A549 (cell line): ENCODE measurements around the gene RPS6KA3. TPM values are rescaled to one million over a fixed set of nuclear protein-coding genes. Genes with fewer than 3 reads are reported as not detected.

Source experiments
- ATAC-seq, 2 experiments: fragments of 200-7000 bp in 1 of 2; fragments of >200 bp in 1 of 2; cut with Nextera tagmentation in 1 of 2; cut with Tn5 transposase in 1 of 2; 3 replicates each; pipeline versions ENCODE4 v1.8.0 to v1.9.1; 2018 to 2020; ENCODE audit warnings: mild to moderate bottlenecking in 1 of 2, moderate library complexity in 1 of 2
- CTCF ChIA-PET: fragments of 300-600 bp; sonication (Branson Sonifier 250); formaldehyde crosslinking; extraction: SDS; loops from one replicate; lab custom pipeline; 2021; ENCODE audit warnings: antibody characterized with exemption, inconsistent platforms; lab: Yijun Ruan, JAX
- POLR2A ChIA-PET: fragments of 350-600 bp; formaldehyde crosslinking; extraction: SDS; loops from one replicate; lab custom pipeline; 2021; ENCODE audit warnings: antibody characterized with exemption, inconsistent platforms; lab: Yijun Ruan, JAX
- DNase-seq, 2 experiments: peaks; one replicate each; pipeline versions ENCODE4 v3.0.0 to v3.0.0-alpha.2; 2011 to 2016; ENCODE audit warnings: low read depth in 1 of 2, low spot score in 1 of 2
- FAIRE-seq: peaks from 2 replicates; lab custom pipeline; 2011; peaks lifted over from hg19 to GRCh38; lab: Jason Lieb, UNC
- H3K27ac ChIP-seq, 2 experiments: fragments of >200 bp; sonication (Bioruptor Twin); formaldehyde crosslinking; 3 replicates each; pipeline ENCODE4 v1.5.1; 2016 to 2017
- H3K4me1 ChIP-seq: fragments of >200 bp; sonication (Bioruptor Twin); formaldehyde crosslinking; 3 replicates; pipeline ENCODE4 v1.6.1; 2016
- H3K4me2 ChIP-seq: fragments of >200 bp; sonication (Bioruptor Twin); formaldehyde crosslinking; 3 replicates; pipeline ENCODE4 v1.6.1; 2016
- H3K4me3 ChIP-seq: fragments of >200 bp; sonication (Bioruptor Twin); formaldehyde crosslinking; 3 replicates; pipeline ENCODE4 v1.5.1; 2016
- H3K9me3 ChIP-seq: fragments of >200 bp; sonication (Bioruptor Twin); formaldehyde crosslinking; 3 replicates; pipeline ENCODE4 v1.6.1; 2016
- BHLHE40 ChIP-seq: IDR thresholded peaks from 2 replicates; pipeline ENCODE4 v1.6.1; 2012; ENCODE audit warnings: low read depth, low read length, inconsistent platforms
- CHD4 ChIP-seq: fragments of 200-600 bp; sonication (generic); IDR thresholded peaks from 2 replicates; pipeline ENCODE4 v1.6.1; 2016; ENCODE audit warnings: antibody characterized with exemption, mild to moderate bottlenecking, borderline replicate concordance
- EHMT2 ChIP-seq: fragments of 200-600 bp; sonication (generic); IDR thresholded peaks from 2 replicates; pipeline ENCODE4 v1.6.1; 2016; ENCODE audit warnings: antibody characterized with exemption, low read depth, mild to moderate bottlenecking, moderate library complexity
- FOSL2 ChIP-seq, 2 experiments: fragments of 450-650 bp in 1 of 2; fragments of >200 bp in 1 of 2; sonication (Bioruptor Twin) in 1 of 2; formaldehyde crosslinking; IDR thresholded peaks; 2 replicates each; pipeline versions ENCODE4 v1.5.0 to v1.6.1; 2016 to 2020; ENCODE audit warnings: mild to moderate bottlenecking in 1 of 2, moderate library complexity in 1 of 2
- HEYL ChIP-seq: fragments of 250-450 bp; sonication (Bioruptor Pico); IDR thresholded peaks from 2 replicates; pipeline ENCODE4 v1.8.0; 2021; ENCODE audit warnings: mild to moderate bottlenecking, moderate library complexity
- HOXA7 ChIP-seq: fragments of 250-450 bp; sonication (Bioruptor Pico); IDR thresholded peaks from 2 replicates; pipeline ENCODE4 v1.5.0; 2020; ENCODE audit warnings: mild to moderate bottlenecking, moderate library complexity
- HOXB13 ChIP-seq: fragments of 250-450 bp; sonication (Bioruptor Pico); IDR thresholded peaks from 2 replicates; pipeline ENCODE4 v1.5.0; 2020; ENCODE audit warnings: low read depth, mild to moderate bottlenecking, moderate library complexity
- HOXB5 ChIP-seq: fragments of 250-450 bp; sonication (Bioruptor Pico); IDR thresholded peaks from 2 replicates; pipeline ENCODE4 v1.5.0; 2020; ENCODE audit warnings: mild to moderate bottlenecking, moderate library complexity
- MYC ChIP-seq: IDR thresholded peaks from 2 replicates; pipeline ENCODE4 v1.6.1; 2012; ENCODE audit warnings: mild to moderate bottlenecking, inconsistent platforms, low read length, improper control_type of control experiment, borderline replicate concordance
- NPAS2 ChIP-seq: fragments of 250-450 bp; sonication (Bioruptor Pico); IDR thresholded peaks from 2 replicates; pipeline ENCODE4 v1.8.0; 2022; ENCODE audit warnings: mild to moderate bottlenecking, moderate library complexity, borderline replicate concordance
- POLR2A ChIP-seq: IDR thresholded peaks from 2 replicates; pipeline ENCODE4 v1.6.1; 2012; ENCODE audit warnings: mild to moderate bottlenecking, low read length
- SREBF2 ChIP-seq: fragments of 450-650 bp; IDR thresholded peaks from 2 replicates; pipeline ENCODE4 v1.6.1; 2014; ENCODE audit warnings: mild to moderate bottlenecking, moderate library complexity
- ZC3H11A ChIP-seq: fragments of 450-650 bp; IDR thresholded peaks from 2 replicates; pipeline ENCODE4 v1.6.1; 2014; ENCODE audit warnings: antibody characterized with exemption, mild to moderate bottlenecking
- ZFP36 ChIP-seq: fragments of 450-650 bp; IDR thresholded peaks from 2 replicates; pipeline ENCODE4 v1.6.1; 2014; ENCODE audit warnings: borderline replicate concordance; ENCODE audit not compliant: partially characterized antibody
- WGBS: methylation state at CpG from one replicate; pipeline ENCODE4 v1.1.6; 2017; ENCODE audit errors: missing lambda C conversion rate; 5-methylcytosine and 5-hydroxymethylcytosine counted together
- polyA plus RNA-seq, 4 experiments: library from polyadenylated mRNA; depleted of rRNA in 3 of 4; stranded (reverse); fragments of >200 nt; fragmentation: RNase III in 1 of 4; extraction: RNeasy Plus Mini Kit Qiagen cat#74134 plus additional on column Dnase treatment in 1 of 4; gene quantifications; 2 replicates in 3 of 4; 3 replicates in 1 of 4; pipeline ENCODE4 v1.2.3, GENCODE V29; 2011 to 2017
- TF ChIP-seq, protein P1 (sequence below): IDR thresholded peaks from 2 replicates; pipeline ENCODE4 v1.6.1; 2012
- TF ChIP-seq, protein P2 (sequence below): fragments of 150-350 bp; IDR thresholded peaks from 2 replicates; pipeline ENCODE4 v1.6.1; 2014; ENCODE audit warnings: low read depth, mild to moderate bottlenecking, low read length
- TF ChIP-seq, protein P3 (sequence below): fragments of 450-650 bp; IDR thresholded peaks from 2 replicates; pipeline ENCODE4 v1.6.1; 2014; ENCODE audit warnings: antibody characterized with exemption

Gene RPS6KA3
- polyA plus RNA-seq, 2 of the 4 experiments (the other 2 are of a cell fraction), result 41.1 to 117 TPM

- H3K4me1 ChIP-seq, result 0 out of 3 replicates have a peak, but pooled peaks cover 6% of the 10 kb centered on the region
- FAIRE-seq (no peak), ATAC-seq (no peak), DNase-seq (no peak)
- no peak overlapping the region for H3K4me3 ChIP-seq
- H3K4me2 ChIP-seq, result no peak overlapping the region
- no peak overlapping the region for H3K27ac ChIP-seq
- H3K9me3 ChIP-seq, result peaks cover 6% of the 10 kb centered on the region; the same call in 1 of the 3 replicates
- no peak for TF ChIP-seq ZC3H11A
- no peak for TF ChIP-seq HOXB5 (CRISPR knock-in tag)
- TF ChIP-seq FOSL2 (IDR thresholded peaks at IDR 0.05), result no peak
- no peak for TF ChIP-seq FOSL2 (CRISPR knock-in tag; IDR thresholded peaks at IDR 0.05)
- no peak for TF ChIP-seq HEYL (CRISPR knock-in tag)
- TF ChIP-seq, protein P1, sequence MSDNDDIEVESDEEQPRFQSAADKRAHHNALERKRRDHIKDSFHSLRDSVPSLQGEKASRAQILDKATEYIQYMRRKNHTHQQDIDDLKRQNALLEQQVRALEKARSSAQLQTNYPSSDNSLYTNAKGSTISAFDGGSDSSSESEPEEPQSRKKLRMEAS, result no peak
- TF ChIP-seq, protein P2, sequence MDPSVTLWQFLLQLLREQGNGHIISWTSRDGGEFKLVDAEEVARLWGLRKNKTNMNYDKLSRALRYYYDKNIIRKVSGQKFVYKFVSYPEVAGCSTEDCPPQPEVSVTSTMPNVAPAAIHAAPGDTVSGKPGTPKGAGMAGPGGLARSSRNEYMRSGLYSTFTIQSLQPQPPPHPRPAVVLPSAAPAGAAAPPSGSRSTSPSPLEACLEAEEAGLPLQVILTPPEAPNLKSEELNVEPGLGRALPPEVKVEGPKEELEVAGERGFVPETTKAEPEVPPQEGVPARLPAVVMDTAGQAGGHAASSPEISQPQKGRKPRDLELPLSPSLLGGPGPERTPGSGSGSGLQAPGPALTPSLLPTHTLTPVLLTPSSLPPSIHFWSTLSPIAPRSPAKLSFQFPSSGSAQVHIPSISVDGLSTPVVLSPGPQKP, result no peak
- no peak for TF ChIP-seq ZFP36
- TF ChIP-seq SREBF2, result no peak
- ChIA-PET CTCF (no interaction called here), POLR2A (no interaction called here)
These were observed 31.0 kb downstream of the RPS6KA3 start for GRCh38 chrX:20235755-20236154.

- Histone ChIP-seq H3K27ac (no peak overlapping the region), H3K4me3 (no peak overlapping the region), H3K4me1 (0 out of 3 replicates have a peak, but pooled peaks cover 6% of the 10 kb centered on the region), H3K4me2 (no peak overlapping the region), H3K9me3 (peaks cover 6% of the 10 kb centered on the region; the same call in 1 of the 3 replicates)
- ATAC-seq (no peak), FAIRE-seq (no peak), DNase-seq (no peak)
- CTCF ChIA-PET, result no interaction called here
- TF ChIP-seq POLR2A (no peak), HOXA7 (no peak), HOXB13 (CRISPR knock-in tag) (no peak), CHD4 (no peak)
- TF ChIP-seq, protein P3, sequence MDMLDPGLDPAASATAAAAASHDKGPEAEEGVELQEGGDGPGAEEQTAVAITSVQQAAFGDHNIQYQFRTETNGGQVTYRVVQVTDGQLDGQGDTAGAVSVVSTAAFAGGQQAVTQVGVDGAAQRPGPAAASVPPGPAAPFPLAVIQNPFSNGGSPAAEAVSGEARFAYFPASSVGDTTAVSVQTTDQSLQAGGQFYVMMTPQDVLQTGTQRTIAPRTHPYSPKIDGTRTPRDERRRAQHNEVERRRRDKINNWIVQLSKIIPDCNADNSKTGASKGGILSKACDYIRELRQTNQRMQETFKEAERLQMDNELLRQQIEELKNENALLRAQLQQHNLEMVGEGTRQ, result no peak
- TF ChIP-seq, protein P1, result no peak
- POLR2A ChIA-PET, result no interaction called here
- WGBS, result 98% methylated on average over 2 of the region's 2 CpGs
These were observed 33.4 kb downstream of the RPS6KA3 start for GRCh38 chrX:20233336-20233735.

GRCh38 chrX:20231598-20231997 lies 35.1 kb downstream of the RPS6KA3 start:
- Histone ChIP-seq H3K4me3 (no peak overlapping the region), H3K4me2 (no peak overlapping the region), H3K27ac (no peak overlapping the region), H3K4me1 (peaks cover 9% of the 10 kb centered on the region), H3K9me3 (peaks cover 6% of the 10 kb centered on the region; the same call in 1 of the 3 replicates)
- 78% methylated on average over 4 of the region's 4 CpGs for WGBS
- peak; percentile 61 for FAIRE-seq
- ATAC-seq, result no peak
- TF ChIP-seq EHMT2 (no peak), MYC (no peak), BHLHE40 (no peak), SREBF2 (no peak)
- DNase-seq, result no peak
- ChIA-PET POLR2A (no interaction called here), CTCF (interaction anchor here (1.2 kb wide), 1 partner anchor 13 kb away, joined by 3 read pairs; no protein-coding TSS in a partner anchor)

DNA sequence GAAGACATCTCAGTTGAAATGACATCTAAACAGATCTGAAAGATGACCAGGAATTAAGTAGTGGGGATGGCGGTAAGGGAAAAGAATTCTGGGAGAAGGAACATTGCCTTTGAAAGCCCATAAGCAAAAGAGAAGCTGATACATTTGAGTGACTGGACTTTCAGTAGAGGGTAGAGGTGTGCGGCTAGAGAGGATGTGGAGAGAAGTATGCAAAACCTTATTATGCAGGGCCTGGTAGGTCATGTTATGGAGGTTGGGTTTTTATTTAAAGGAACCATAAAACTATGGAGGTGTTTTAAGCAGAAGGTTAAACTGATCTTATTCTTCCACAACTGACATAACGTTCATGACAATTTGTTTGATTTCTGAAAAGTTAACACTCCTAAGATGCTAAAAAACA lies 36.3 kb downstream of the RPS6KA3 start:
- Histone ChIP-seq H3K4me1 (peaks cover 17% of the 10 kb centered on the region), H3K9me3 (peaks cover 2% of the 10 kb centered on the region; the same call in 1 of the 3 replicates), H3K27ac (no peak overlapping the region), H3K4me2 (no peak overlapping the region), H3K4me3 (no peak overlapping the region)
- no peak for DNase-seq
- POLR2A ChIA-PET, result no interaction called here
- no peak for TF ChIP-seq NPAS2
- peak; percentile 18 for FAIRE-seq
- WGBS, result 96% methylated on average over 3 of the region's 3 CpGs
- no peak for ATAC-seq
- CTCF ChIA-PET, result interaction anchor here (1.1 kb wide), 1 partner anchor 42 kb away, joined by 3 read pairs; no protein-coding TSS in a partner anchor
